ENCODE data around the gene ERC2.

The ERC2 gene

DNA sequence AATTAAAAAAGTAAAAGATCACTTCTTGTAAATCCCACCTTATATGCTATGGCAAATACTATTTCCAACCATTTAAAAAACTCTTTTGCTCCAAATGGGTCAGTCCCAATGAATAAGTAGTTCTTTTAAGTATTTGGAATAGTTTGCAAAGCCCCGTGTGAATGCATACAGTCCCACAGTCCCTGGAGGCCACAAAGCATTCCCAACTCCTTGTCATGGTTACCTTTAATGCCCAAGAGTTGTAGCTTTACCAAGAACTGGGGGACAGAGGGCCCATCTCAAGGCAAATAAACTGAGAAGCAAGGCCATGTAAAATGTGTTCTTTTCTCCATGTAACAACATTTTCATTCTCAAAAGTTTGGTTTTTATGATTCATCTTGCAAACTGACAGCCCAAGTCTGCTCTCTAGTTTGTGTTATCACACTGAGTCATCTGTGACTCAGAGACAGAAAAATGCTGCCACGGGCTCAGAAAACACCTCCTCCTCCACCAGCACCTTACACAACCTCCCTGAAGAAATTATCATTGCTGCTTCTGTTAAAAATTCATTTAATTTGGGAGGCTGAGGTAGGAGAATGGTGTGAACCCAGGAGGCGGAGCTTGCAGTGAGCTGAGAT, 336.2 kb downstream of the ERC2 start:
- no peak for TF ChIP-seq YY1 (IDR thresholded peaks at IDR 0.05; ENCODE audit: low read depth)
- TF ChIP-seq, protein P1, sequence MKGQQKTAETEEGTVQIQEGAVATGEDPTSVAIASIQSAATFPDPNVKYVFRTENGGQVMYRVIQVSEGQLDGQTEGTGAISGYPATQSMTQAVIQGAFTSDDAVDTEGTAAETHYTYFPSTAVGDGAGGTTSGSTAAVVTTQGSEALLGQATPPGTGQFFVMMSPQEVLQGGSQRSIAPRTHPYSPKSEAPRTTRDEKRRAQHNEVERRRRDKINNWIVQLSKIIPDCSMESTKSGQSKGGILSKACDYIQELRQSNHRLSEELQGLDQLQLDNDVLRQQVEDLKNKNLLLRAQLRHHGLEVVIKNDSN (IDR thresholded peaks at IDR 0.05) = no peak
- TF ChIP-seq CEBPB (IDR thresholded peaks at IDR 0.05) = no peak
- no peak for TF ChIP-seq NFIC (IDR thresholded peaks at IDR 0.05)
- TF ChIP-seq TEAD4 (IDR thresholded peaks at IDR 0.05) = no peak
- TF ChIP-seq, protein P2, sequence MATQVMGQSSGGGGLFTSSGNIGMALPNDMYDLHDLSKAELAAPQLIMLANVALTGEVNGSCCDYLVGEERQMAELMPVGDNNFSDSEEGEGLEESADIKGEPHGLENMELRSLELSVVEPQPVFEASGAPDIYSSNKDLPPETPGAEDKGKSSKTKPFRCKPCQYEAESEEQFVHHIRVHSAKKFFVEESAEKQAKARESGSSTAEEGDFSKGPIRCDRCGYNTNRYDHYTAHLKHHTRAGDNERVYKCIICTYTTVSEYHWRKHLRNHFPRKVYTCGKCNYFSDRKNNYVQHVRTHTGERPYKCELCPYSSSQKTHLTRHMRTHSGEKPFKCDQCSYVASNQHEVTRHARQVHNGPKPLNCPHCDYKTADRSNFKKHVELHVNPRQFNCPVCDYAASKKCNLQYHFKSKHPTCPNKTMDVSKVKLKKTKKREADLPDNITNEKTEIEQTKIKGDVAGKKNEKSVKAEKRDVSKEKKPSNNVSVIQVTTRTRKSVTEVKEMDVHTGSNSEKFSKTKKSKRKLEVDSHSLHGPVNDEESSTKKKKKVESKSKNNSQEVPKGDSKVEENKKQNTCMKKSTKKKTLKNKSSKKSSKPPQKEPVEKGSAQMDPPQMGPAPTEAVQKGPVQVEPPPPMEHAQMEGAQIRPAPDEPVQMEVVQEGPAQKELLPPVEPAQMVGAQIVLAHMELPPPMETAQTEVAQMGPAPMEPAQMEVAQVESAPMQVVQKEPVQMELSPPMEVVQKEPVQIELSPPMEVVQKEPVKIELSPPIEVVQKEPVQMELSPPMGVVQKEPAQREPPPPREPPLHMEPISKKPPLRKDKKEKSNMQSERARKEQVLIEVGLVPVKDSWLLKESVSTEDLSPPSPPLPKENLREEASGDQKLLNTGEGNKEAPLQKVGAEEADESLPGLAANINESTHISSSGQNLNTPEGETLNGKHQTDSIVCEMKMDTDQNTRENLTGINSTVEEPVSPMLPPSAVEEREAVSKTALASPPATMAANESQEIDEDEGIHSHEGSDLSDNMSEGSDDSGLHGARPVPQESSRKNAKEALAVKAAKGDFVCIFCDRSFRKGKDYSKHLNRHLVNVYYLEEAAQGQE (IDR thresholded peaks at IDR 0.05; ENCODE audit: low read depth) = no peak
- no peak for TF ChIP-seq EP300 (IDR thresholded peaks at IDR 0.05; ENCODE audit: borderline replicate concordance)
- TF ChIP-seq FOXM1 (IDR thresholded peaks at IDR 0.05; ENCODE audit: borderline replicate concordance, low read depth) = no peak
- TF ChIP-seq, protein P3, sequence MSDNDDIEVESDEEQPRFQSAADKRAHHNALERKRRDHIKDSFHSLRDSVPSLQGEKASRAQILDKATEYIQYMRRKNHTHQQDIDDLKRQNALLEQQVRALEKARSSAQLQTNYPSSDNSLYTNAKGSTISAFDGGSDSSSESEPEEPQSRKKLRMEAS (IDR thresholded peaks at IDR 0.05) = no peak
- TF ChIP-seq TAF1 (IDR thresholded peaks at IDR 0.05; ENCODE audit: low read depth) = no peak
- TF ChIP-seq EGR1 (IDR thresholded peaks at IDR 0.05) = no peak
- TF ChIP-seq TCF12 (IDR thresholded peaks at IDR 0.05; ENCODE audit: low read depth) = no peak
- no peak for TF ChIP-seq CREB1 (IDR thresholded peaks at IDR 0.05; ENCODE audit: low read depth)
- TF ChIP-seq ZBTB7A (IDR thresholded peaks at IDR 0.05; ENCODE audit: low read depth) = no peak
- TF ChIP-seq RAD21 (IDR thresholded peaks at IDR 0.05; ENCODE audit: low read depth) = no peak

DNA sequence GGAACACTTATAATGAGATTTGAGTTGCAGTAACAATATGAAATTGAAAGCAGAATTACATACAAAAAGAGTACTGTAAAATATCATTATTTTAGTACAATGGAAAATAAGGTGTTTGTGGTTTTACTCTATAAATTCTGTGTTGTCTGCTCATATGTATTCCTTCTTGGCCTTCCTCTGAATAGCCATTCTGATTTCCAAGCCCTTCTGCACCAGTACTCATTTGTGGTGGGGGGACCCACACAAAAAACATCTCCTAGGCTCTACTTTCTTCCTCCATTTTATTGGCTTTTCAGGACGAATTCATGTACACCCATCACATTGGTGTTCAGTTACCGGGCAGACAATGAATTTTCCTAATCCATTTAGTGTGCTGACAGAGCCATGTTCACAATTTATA, 338.2 kb downstream of the ERC2 start:
- TF ChIP-seq TCF12 (IDR thresholded peaks at IDR 0.05; ENCODE audit: low read depth) = no peak
- TF ChIP-seq, protein P3 (IDR thresholded peaks at IDR 0.05) = no peak
- TF ChIP-seq, protein P1 (IDR thresholded peaks at IDR 0.05) = no peak
- no peak for TF ChIP-seq TAF1 (IDR thresholded peaks at IDR 0.05; ENCODE audit: low read depth)
- TF ChIP-seq EP300 (IDR thresholded peaks at IDR 0.05; ENCODE audit: borderline replicate concordance) = no peak
- no peak for TF ChIP-seq RAD21 (IDR thresholded peaks at IDR 0.05; ENCODE audit: low read depth)

DNA sequence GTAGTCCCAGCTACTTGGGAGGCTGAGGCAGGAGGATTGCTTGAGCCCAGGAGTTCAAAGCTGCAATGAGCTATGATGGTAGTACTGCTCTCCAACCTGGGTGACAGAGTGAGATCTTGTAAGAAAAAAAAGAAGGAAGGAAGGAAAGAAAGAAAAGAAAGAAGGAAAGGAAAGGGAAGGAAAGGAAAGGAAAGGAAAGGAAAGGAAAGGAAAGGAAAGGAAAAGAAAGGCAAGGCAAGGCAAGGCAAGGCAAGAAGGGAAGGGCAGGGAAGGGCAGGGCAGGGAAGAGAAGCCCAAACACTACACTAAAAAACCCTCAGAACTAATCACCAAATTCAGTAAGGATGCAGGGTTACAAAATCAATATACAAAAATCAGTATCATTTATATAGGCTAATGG, 341.6 kb downstream of the ERC2 start:
- TF ChIP-seq CREB1 (IDR thresholded peaks at IDR 0.05; ENCODE audit: low read depth) (no peak), TEAD4 (IDR thresholded peaks at IDR 0.05) (no peak)
- TF ChIP-seq, protein P2 (IDR thresholded peaks at IDR 0.05; ENCODE audit: low read depth) = no peak

DNA sequence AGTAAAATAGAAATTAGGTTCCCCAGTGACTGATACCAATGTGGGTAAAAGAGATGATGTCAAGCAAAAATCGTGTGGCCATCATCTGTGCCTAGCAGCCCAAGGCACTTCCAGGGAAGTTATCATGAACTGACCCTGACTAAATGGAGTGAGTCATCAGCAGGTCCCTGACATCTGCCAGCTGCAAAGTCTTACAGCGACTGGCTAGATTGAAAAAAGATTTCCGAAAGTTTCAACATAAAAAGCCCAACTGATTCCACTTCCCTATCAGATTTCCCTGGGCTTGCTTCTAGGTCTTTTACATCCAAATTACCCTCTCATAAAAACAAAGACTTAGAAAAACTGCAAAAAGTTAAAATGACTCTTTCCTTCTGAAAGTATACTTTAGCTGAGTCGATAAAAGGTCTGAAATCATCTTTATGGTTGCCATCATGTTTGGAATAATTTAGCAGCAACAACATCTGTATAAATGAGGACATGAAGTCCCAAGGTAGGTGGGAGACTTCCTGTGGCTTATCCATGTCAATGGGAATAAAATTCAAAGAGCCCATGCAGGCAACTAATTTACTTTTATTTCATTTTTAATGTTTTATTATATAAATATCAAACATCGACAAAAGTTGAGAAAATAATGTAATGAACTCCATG, 342.8 kb downstream of the ERC2 start:
- TF ChIP-seq, protein P3 (IDR thresholded peaks at IDR 0.05) = no peak
- no peak for TF ChIP-seq EGR1 (IDR thresholded peaks at IDR 0.05)
- no peak for TF ChIP-seq NFIC (IDR thresholded peaks at IDR 0.05)

DNA sequence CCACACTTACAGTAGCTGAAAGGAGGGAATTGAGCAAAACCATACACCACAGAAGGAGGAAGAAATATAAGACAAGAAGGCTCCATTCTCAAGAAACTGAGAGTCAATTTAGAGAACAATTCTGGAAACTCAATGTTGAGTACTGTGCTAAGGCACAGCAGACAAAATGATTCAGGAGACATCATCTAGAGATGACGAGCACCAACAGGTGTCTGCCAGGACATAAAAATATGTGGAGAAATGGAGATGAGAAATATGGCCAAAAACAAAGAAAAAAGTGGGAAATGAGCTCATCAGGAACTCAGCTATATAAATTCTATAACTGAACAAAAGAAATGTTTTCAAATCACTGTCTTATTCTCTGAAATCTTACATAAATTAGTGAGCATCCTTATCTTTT, 343.7 kb downstream of the ERC2 start:
- TF ChIP-seq NFIC (IDR thresholded peaks at IDR 0.05) (no peak), CREB1 (IDR thresholded peaks at IDR 0.05; ENCODE audit: low read depth) (no peak), YY1 (IDR thresholded peaks at IDR 0.05; ENCODE audit: low read depth) (no peak), ZBTB7A (IDR thresholded peaks at IDR 0.05; ENCODE audit: low read depth) (no peak), EP300 (IDR thresholded peaks at IDR 0.05; ENCODE audit: borderline replicate concordance) (no peak), TCF12 (IDR thresholded peaks at IDR 0.05; ENCODE audit: low read depth) (no peak), FOXM1 (IDR thresholded peaks at IDR 0.05; ENCODE audit: borderline replicate concordance, low read depth) (no peak), TEAD4 (IDR thresholded peaks at IDR 0.05) (no peak), EGR1 (IDR thresholded peaks at IDR 0.05) (no peak), TAF1 (IDR thresholded peaks at IDR 0.05; ENCODE audit: low read depth) (no peak), RAD21 (IDR thresholded peaks at IDR 0.05; ENCODE audit: low read depth) (no peak), CEBPB (IDR thresholded peaks at IDR 0.05) (no peak)
- TF ChIP-seq, protein P2 (IDR thresholded peaks at IDR 0.05; ENCODE audit: low read depth) = no peak
- TF ChIP-seq, protein P3 (IDR thresholded peaks at IDR 0.05) = no peak
- TF ChIP-seq, protein P1 (IDR thresholded peaks at IDR 0.05) = no peak

All from Ishikawa (cell line).